GM10847 (cell line): Measurements from ENCODE around the gene ATP6AP1.

Experiments
- POLR2A ChIP-seq: IDR thresholded peaks from 2 replicates; pipeline ENCODE4 v1.6.1; 2011; ENCODE audit not compliant: insufficient read length; ENCODE audit errors: extremely low read depth

The ATP6AP1 gene

GRCh38 chrX:154417157-154417556 lies 11.3 kb upstream of the ATP6AP1 start:
- no peak for TF ChIP-seq POLR2A

DNA sequence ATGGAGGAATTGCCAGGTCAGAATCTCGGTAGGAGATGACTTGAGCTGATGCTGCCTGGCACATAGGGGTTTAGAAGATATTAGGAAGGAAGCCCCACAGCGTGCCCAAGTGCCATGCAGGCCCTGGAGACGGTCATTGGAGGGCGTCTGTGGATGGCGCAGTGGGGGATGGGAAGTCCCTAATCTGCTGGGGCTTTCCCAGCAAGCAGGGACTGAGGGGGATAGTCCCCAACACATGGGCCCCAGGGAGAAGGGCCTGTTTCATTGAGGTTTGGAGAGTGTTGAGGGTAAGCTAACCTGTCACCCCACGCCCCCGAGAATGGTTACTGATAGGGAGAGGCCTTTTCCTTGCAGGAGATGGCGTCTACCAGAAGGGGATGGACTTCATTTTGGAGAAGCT lies 9.3 kb upstream of the ATP6AP1 start:
- TF ChIP-seq POLR2A: no peak

DNA sequence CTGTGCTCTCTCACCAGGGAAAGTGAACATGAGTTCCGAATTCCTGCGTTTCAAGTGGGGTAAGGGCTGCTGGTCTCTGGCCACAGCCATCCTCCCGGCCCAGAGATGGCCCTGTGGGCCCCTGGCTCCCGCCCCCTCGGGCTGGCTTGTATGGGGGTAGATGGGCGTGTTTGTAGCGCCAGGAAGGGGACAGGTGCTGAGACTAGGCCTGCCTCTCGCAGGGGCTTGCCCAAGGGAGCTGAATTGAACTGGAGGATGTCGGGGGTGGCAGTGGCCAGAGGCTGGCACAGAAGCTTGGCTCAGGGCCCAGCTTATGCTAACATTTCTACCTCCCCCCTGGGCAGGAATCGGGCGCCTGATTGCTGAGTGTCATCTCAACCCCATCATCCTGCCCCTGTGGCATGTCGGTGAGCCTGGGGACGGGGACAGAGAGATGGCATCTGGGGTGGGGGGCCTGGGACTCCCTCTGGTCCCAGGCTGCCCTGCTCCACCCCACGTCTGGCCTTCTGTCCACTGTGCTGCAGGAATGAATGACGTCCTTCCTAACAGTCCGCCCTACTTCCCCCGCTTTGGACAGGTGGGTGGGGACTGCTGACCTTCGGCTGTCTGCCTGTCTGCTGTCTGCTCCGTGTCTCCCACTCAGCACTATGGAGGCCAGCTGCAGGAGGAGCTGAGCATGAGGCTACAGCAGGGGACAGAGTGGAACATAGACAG lies 8.6 kb upstream of the ATP6AP1 start:
- no peak for TF ChIP-seq POLR2A

- no peak for TF ChIP-seq POLR2A
Measured at GRCh38 chrX:154420402-154420756, 8.1 kb upstream of the ATP6AP1 start.

GRCh38 chrX:154426916-154427770 lies 1.3 kb upstream of the ATP6AP1 start:
- TF ChIP-seq POLR2A: no peak

GRCh38 chrX:154429711-154430110 lies 1.2 kb downstream of the ATP6AP1 start:
- TF ChIP-seq POLR2A: no peak

- TF ChIP-seq POLR2A: no peak
Measured at GRCh38 chrX:154430479-154430878, 2.0 kb downstream of the ATP6AP1 start.

DNA sequence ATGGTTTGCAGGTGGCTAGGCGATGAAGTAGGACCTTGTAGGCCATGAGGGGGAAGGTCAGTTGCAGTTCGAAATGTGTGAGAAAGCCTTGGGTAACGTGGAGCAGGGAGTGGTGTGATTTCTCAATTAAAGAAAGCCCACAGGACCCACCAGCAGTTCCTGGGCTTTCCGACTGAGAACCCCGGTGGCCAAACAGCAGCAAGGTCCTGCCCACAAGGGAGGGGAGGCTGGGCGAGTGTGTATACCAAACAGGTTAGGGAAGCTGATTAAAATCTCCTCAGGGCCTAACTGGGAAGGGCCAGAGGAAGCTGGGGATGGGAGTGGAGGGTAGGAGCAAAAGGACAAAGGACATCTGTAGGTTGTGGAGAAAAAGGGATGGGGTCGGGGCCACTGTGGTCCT lies 2.4 kb downstream of the ATP6AP1 start:
- no peak for TF ChIP-seq POLR2A

- TF ChIP-seq POLR2A: no peak
Measured at GRCh38 chrX:154431341-154431740, 2.9 kb downstream of the ATP6AP1 start.

DNA sequence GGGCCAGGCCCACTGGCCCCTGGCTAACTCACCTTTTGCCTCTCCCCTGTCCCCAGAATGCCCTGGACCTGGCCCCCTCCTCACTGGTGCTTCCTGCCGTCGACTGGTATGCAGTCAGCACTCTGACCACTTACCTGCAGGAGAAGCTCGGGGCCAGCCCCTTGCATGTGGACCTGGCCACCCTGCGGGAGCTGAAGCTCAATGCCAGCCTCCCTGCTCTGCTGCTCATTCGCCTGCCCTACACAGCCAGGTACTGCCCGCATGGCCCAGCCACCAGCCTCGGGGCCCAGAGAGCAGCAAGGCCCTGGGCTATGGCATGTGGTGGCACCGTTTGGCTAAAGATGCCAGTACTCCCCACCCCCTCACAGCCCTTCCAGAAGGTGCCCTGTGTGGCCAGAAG lies 3.7 kb downstream of the ATP6AP1 start:
- no peak for TF ChIP-seq POLR2A

- no peak for TF ChIP-seq POLR2A
Measured at GRCh38 chrX:154433605-154434004, 5.1 kb downstream of the ATP6AP1 start.

DNA sequence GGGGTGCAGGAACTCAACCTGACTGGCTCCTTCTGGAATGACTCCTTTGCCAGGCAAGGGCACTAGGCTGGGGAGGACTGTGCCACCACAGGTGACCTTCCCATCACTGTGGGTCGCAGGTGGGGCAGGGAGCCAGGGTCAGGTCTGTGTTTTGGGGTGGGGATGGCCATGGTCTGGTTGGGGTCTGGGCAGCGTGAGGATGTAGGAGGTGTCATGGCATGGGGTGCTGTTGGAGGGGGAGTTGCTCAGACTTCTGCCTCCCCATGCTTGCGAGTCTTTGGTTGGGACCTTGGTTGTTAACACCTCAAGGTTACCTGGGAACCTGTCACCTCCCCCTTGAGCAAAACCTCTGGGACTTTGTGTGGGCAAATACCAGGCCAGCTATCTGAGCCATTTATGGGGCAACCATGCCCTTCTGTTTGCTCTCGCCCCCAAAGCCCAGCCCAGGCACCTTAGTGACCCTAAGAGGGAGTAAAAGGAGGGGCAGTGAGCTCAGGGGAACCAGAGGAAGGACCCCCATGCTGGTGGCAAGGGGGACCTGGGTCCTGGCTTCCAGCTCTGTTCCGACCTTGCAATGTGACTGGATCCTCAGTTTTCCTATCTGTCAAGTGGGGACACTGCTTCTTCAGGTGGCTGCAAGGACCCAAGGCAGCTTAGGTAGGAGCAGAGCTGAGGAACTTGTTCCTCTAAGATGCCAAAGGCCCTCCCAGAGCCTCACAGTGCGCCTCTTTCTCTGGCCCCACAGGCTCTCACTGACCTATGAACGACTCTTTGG lies 6.1 kb downstream of the ATP6AP1 start:
- no peak for TF ChIP-seq POLR2A

- no peak for TF ChIP-seq POLR2A
Measured at GRCh38 chrX:154435171-154435733, 6.8 kb downstream of the ATP6AP1 start.

DNA sequence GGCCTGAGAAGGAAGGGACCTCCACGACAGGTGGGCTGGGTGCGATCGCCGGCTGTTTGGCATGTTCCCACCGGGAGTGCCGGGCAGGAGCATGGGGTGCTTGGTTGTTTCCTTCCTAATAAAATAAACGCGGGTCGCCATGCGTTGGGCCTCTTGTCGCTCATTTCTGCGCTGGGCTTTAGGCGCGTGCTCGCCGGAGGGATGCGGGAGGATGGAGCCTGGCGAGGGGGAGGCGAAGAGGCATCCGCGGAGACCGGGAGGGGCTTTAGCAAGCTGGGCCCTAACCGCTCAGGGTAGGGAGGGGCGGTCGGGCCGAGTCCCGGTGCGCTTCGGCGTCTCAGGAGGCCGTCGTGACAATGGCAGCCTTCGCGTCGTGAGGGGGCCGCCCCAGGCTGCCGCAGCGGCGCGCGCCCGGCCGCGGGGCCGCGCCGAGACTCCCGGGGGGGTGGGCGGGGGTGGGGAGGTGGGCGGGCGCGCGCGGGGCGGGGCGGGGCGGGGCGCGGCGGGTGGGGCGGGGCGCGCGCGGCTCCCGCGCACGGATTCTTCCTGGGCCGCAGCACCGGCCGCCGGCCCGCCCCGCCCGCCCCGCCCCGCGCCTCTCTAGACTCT lies 8.0 kb downstream of the ATP6AP1 start:
- TF ChIP-seq POLR2A: no peak
